GM19455 (cell line): Measurements from ENCODE around the gene ZCCHC17.

ENCODE experiments used
- ATAC-seq: cut with Tn5 transposase; IDR thresholded peaks from one replicate; pipeline ENCODE4 v1.9.1; 2021; ENCODE audit not compliant: unreplicated experiment

Gene ZCCHC17

GRCh38 chr1:31302709-31303441, 6.0 kb downstream of the ZCCHC17 start:
- no peak for ATAC-seq

- ATAC-seq = no peak
Observed at GRCh38 chr1:31306278-31306677, 9.4 kb downstream of the ZCCHC17 start.

- ATAC-seq = no peak
Observed at GRCh38 chr1:31308036-31308435, 11.2 kb downstream of the ZCCHC17 start.

DNA sequence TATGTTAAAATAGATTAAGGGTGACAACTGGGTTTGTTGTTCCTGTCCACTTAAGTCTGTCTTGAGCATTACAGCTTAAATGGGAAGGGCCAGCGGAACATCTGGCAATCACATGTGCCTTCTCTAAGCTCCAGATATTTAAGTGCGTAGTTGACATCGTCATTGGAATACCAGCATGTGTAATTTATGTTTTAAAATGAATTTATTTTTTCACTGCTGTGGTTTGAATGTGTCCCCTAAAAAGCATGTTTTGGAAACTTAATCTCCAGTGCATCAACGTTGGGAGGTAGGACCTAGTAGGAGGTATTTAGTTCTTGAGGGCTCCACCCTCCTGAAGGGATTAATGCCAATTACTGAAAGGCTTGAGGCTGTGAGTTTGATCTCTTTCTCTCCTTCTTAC, 13.4 kb downstream of the ZCCHC17 start:
- ATAC-seq = no peak

- no peak for ATAC-seq
Observed at GRCh38 chr1:31315902-31316301, 19.1 kb downstream of the ZCCHC17 start.

DNA sequence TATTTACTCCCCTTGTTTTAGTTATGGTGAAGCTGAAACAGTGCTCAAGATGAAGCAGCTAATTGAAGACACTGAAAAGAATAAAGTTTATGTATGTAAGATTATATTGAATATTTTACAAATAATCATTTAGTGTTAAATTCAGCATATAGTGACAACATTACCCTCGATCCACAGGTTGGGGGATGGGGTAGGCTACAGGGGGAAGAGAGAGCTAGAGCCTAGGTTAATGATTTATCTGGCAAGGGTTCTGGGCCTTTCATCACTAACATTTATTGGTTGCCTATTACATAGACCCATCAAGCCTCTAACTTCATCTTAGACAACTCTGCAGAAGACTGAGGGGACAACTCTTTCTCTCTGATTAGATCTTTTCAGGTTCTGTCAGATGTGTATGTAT, 21.3 kb downstream of the ZCCHC17 start:
- ATAC-seq = no peak

GRCh38 chr1:31324093-31324492, 27.3 kb downstream of the ZCCHC17 start:
- ATAC-seq = no peak

GRCh38 chr1:31324992-31325391, 28.2 kb downstream of the ZCCHC17 start:
- ATAC-seq = no peak

DNA sequence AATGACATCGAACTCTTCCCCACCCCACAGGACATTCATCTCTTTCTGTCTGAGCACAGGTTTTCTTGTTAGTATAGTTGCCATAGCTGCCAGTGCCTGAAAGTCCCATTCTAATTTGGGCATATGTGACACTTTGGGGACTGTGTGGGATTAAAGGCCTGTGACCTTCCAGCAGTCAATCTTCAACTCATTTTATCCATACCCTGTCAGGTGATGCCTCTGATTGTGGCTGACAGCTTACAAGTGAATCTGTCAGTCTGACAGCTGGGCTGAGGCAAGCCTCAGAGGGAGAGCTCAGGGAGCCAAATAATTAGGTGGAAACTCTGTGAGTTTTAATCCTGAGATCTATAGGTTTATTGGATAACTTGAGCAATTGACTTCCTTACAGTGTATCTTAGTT, 29.6 kb downstream of the ZCCHC17 start:
- no peak for ATAC-seq

GRCh38 chr1:31327381-31327780, 30.5 kb downstream of the ZCCHC17 start:
- no peak for ATAC-seq

- ATAC-seq = no peak
Observed at GRCh38 chr1:31335007-31335406, 38.2 kb downstream of the ZCCHC17 start.

DNA sequence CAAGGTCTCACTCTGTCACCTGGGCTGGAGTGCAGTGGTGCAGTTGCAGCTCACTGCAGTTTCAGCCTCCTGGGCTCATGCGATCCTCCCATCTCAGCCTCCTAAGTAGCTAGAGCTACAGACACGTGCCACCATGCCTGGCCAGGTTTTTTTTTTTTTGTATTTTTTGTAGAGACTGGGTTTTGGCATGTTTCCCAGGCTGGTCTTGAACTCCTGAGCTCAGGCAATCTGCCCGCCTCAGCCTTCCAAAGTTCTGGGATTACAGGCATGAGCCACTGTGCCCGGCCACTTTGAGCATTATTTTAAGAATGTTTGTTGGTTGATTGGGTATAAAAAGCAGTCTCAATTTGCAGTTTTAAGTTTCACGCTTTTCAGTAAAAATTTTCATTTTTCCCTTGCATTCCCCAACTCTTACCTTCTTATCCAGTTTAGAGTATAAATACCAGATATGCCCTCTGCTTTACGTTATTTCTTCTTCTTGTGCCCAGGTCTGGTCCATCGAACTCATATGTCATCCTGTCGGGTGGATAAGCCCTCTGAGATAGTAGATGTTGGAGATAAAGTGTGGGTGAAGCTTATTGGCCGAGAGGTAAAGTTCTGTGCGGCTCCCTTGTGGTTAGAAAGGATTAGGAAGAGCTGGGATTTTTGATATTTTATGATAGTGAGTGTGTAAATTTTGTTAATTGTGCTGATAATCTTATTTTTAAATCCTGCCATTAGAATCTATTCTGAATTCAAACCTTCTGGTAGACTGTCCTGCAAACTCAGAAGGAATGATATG, 40.0 kb downstream of the ZCCHC17 start:
- ATAC-seq = no peak

GRCh38 chr1:31344503-31344902, 47.7 kb downstream of the ZCCHC17 start:
- ATAC-seq = no peak

DNA sequence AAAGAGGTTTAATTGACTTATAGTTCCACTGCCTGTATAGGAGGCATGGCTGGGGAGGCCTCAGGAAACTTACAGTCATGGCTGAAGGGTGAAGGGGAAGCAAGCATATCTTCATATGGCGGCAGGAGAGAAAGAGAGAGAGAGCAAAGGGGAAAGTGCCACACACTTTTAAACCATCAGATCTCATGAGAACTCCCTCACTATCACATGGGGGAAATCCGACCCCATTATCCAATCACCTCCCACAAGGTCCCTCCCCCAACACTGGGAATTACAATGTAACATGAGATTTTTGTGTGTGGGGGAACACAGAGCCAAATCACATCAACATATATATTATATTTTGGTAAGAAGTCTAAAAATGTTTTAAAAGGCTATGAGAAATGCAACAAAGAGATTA, 48.8 kb downstream of the ZCCHC17 start:
- ATAC-seq = no peak

DNA sequence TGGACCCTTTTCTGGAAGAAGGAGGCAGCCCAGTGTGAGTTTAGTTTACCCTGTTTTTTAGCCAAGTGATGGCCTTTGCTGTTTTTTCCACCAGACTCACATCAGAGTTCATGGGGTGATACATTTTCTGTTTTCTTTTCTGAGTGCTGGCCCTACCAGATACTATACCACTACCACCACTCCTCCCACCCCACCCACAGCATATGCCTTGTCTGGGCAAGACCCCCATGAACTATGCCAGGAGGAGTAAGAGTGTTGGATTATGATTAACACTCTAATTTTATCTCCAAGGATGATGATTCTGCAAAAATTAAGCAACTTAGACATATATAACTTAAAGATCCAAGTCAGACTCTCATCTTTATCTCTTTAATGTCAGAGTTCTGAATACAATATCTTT, 50.0 kb downstream of the ZCCHC17 start:
- ATAC-seq = no peak

- ATAC-seq = no peak
Observed at GRCh38 chr1:31348449-31348848, 51.6 kb downstream of the ZCCHC17 start.

DNA sequence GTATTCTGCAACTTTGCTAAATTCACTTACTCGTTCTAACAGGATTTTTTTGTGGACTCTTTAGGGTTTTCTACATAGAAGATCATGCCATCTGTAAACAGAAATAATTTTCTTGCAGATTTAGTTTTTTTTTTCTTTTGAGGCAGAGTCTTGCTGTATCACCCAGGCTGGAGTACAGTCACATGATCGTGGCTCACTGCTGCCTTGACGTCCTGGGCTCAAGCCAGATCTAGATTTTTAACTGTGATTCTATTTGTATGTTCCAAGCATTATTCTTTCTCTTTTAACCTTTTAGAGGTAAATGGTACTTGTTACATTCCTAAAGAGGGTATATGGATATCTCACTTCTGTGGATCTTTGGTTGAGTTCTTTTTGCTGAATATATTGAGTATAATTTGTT, 57.5 kb downstream of the ZCCHC17 start:
- no peak for ATAC-seq

GRCh38 chr1:31356427-31356826, 59.6 kb downstream of the ZCCHC17 start:
- no peak for ATAC-seq

DNA sequence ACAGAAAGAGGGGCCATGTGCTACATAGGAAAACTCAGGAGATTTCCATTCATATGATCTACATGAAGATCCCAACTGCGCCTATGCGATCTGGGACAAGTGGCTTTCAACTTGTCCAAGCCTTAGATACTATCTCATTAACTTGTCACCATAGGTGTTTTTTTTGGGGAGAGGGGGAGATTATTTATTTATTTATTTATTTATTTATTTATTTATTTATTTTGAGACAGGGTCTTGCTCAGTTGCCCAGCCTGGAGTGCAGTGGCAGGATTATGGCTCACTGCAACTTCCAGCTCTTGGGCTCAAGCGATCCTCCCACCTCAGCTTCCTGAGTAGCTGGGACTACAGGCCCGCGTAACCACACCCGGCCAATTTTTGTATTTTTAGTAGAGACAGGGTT, 64.8 kb downstream of the ZCCHC17 start:
- ATAC-seq = no peak

- ATAC-seq = no peak
Observed at GRCh38 chr1:31362032-31362431, 65.2 kb downstream of the ZCCHC17 start.

DNA sequence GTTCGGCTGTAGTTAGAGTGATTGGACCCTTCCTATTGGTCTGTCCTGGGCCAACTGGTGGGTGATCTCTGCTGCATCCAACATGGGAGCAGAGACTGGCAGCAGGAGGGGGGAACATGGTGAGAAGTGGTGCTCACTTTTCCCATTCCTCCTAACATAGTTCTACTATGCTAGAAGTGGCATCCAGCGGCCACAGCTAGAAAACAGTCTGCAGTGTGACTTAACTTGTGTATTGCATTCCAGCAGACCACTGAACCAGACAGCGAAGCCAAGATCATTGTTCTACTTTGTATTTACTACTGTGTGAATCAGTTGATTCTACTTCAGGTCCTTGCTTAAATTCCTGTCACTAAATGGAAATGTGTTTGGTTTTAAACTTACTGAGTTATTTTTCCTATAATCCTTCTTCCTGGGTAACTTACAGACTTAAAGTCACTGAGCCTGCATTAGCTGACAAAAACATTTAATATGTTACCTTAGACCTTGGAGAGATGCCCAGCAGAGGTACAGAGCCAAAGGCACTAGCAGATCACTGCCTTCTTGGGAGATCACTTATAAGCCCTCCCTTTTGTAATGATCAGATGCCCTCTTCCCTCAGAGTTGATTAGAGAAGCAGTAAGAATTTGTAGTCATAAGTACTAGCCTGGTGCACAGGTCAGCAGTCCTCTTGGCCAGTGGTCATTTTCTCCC, 67.9 kb downstream of the ZCCHC17 start:
- no peak for ATAC-seq

- ATAC-seq = no peak
Observed at GRCh38 chr1:31366796-31367195, 70.0 kb downstream of the ZCCHC17 start.
